Measurements from ENCODE around the gene CIB1.
"Not testable (repeated sequence)": the region's sequence is repeated elsewhere in the genome, so short reads cannot be mapped to it uniquely, and the experiment has no call there.

Gene CIB1

DNA sequence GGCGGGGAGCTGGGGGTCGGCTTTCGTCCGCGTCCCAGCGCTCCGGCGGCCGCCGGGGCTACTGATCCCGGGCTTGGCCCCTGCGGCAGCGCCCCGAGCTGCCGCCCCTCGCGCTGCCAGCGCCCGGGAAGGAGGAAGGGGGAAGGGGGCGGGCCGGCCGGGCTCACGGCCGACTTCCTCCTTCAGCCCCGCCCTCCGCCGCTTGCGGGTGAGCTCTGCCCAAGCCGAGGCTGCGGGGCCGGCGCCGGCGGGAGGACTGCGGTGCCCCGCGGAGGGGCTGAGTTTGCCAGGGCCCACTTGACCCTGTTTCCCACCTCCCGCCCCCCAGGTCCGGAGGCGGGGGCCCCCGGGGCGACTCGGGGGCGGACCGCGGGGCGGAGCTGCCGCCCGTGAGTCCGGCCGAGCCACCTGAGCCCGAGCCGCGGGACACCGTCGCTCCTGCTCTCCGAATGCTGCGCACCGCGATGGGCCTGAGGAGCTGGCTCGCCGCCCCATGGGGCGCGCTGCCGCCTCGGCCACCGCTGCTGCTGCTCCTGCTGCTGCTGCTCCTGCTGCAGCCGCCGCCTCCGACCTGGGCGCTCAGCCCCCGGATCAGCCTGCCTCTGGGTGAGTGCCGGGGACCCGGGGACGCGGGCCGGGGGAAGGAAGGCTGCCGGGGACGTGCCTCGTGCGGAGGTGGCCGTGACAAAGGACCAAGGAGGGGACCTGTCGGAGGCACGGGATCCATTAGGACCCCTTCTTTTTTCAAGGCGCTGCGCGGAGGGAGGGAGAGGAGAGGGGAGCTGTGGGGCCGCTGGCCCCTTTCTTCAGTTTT is 32.4 kb downstream of the CIB1 start, which contains the start of gene SEMA4B:
SEMA4B (plus strand) TSS at position 201 of the 814 bp plus-strand sequence; CDS start at position 450, 249 bp downstream.
- peak in 43 of 56 donors; percentile 18 to 75 (median 52) for DNase-seq

DNA sequence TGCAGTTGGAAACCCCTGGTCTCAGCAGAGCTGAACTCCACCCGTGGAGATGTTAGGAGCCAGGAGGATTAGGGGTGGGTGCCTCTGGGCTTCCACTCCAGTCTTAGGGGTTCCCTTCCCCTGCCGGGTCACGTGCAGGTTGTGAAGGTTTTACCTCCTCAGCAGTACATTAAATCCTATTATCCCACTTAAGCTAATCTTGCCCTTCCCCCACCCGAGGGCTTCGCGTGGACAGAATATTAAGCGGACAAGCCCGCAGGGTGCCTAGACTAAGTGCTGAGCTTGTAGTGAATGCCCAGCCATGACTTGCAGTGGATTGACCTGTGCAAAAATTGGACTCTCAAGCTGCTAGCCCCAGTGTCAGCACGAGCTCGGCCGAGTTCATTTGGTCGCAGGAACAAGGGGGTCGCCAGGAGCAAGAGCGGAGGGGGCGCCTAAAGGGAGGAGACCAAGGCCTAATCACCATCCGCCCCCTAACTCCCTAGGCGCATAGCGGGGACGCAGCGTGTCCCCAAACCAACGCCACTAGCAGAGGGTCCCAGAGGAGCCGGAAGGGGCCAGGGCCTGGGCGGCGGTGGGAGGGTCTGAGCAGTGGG is 33.1 kb downstream of the CIB1 start:
- peak in 11 of 56 donors; percentile 14 to 76 (median 46) for DNase-seq

DNA sequence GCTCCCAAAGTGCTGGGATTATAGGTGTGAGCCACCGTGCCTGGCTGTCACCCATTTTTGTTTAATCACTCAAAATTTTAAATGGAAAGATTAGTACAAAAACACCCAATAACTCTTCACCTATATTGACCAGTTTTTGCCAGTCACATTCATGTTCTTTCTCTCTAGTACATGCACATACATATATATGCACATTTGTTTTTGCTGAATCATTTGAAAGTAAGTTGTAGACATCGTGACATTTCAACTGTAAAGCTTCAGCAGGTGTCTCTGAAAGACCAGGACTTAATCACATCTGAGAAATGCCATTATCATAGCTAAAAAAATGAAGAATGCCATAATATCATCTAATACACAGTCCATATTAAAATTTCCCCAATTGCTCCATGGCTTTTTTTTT is 39.1 kb downstream of the CIB1 start:
- no peak for DNase-seq

DNA sequence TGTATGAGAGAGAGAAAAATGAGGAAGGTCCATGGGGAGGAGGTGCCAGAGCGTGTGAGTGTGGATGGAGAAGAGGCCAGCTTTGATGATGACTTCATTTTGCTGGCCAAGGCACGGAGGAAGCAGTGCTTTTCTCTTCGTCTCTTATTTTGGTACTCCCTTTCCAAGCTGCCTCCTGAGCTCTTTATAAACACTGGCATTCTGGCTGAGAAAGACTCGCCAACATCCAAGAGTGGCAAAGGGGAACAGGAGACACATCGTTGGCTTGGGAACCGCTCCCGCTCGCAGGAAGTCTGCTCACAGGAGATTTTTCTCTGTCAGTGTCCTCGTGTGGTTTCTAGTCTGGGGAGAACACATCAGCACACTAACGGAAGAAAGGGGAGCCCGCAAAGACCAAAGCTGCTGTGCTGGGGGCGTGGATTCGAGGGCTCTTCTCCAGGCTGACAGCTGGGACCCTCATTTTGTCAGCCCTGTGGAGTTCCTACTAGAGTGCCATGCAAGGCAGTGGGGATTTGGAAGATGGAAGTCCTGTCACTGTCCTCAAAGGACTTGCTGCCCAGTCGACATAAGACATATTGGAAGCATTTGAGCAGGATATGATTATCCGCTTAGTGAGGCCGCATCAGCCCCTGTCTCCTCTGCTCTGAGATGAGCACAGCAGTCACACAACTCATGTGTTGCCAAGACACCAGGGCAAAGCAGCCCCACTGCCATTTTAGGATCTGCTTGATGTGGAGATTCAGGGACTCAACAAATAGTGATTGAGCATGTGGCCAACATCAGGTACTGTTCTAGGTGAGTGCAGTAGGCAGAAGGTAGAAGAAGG is 40.6 kb downstream of the CIB1 start:
- DNase-seq, result peak in 32 of 56 donors; percentile 12 to 70 (median 39)

DNA sequence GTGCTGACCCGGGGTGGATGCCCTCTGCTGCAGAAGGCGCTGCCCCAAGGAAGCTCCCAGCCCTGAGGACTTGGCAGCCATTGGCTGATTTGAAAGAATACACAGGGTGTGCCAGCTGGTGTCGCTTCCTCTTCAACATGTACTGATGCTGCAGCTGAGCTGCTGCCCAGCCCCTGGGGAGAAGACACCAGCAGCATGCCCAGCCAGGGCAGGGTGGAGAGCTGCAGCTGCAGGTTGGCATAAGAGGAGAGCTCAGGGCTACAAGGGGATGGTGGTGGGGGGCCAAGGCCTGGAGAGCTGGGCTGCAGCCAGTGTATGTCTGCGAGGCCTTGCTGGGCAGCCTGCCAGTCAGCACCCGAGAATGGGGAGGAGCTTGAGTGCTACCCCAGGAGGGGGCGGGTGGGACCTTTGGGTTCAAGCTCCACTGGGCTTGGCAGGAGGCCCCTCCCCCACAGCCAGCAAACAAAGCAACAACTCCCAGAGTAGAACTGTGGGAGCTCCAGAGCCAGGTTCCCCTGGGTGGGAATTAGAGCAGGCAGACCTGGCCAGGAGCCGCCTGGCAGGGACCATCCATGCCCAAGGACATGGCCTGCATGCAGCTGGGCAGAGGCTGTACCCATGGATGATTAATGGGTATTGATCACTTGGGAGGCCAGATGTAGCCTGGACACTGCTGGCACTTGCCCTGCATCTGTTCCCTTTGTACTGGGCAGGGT is 41.8 kb downstream of the CIB1 start:
- DNase-seq, result peak; percentile 21 to 97 (median 81)

DNA sequence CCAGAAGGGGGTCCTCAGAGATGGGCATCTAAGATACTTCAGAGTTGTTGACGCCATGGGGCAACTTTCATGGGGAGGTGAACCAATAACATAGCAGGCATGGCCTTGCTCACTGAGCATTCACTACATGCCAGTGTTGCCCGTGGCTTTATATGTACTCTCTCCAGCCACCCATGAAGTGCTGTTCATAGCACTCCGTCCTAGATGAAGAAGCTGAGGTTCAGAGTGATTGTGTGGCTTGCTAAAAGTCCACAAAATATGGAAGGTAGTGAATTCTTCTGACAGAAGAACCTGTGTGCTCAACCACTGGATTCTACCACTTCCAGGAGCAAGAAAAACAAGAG is 42.4 kb downstream of the CIB1 start:
- DNase-seq, result no peak

DNA sequence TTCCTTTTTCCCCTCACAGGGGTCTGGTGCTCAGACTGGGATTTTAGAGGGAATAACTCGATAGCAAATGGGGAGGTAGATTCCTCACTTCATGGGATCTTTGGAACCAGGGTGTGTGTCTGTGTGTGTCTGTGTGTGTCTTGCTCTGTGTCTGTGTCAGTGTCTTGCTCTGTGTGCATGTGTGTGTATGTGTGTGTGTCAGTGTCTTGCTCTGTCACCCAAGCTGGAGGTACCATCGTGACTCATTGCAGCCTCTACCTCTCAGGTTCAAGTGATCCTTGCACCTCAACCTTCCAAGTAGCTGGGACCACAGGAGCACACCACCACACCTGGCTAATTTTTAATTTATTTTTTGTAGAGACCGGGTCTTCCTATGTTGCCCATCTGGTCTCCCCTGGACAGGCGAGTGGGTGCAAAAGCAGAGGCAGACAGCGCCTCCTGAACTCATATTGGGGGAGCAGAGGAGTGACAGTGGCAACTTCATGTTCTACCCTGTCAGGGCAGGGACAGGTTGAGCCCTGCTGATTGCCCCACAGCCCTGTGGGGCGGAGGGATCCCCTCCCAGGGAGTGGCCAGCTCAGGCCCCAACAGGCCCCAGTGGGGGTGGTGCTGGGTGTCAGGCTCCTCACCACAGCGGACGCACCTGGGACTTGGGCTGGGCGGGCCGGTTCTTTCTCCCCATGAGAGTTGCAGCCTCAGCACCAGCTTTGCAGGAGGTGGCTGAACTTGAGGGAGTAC is 43.0 kb downstream of the CIB1 start:
- DNase-seq, result no peak

DNA sequence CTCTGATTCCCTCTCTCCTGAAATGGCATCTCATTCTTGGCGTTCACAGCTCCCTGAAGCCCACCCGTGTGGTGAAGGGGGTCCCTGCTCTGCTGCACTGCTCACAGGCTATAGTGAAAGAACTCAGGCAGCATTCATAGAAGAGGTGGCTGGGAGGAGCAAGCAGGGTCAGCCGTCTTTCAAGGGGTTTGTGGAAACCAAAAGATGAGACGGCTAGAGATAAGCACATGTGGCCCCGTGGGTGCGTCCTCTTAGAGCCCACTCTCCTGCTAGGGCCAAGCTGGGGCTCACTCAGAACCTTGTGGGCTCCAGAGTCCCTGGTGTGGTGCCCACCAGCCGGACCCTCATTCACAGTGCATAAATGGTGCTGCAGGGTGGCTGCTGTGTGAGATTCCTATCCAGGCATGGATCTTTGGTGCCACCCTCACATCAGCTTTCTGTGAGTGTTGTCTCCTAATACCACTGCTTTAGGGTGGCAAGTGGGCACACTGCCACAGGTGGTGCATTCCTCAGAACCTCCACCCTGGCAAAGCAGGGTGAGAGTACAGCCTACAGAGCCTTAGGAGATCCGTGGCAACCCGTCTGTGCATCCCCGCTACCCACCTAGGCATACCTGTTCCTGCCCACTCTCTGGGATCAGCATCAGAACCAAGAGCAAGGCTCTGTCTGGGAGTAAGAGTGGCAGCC is 43.8 kb downstream of the CIB1 start:
- no peak for DNase-seq

DNA sequence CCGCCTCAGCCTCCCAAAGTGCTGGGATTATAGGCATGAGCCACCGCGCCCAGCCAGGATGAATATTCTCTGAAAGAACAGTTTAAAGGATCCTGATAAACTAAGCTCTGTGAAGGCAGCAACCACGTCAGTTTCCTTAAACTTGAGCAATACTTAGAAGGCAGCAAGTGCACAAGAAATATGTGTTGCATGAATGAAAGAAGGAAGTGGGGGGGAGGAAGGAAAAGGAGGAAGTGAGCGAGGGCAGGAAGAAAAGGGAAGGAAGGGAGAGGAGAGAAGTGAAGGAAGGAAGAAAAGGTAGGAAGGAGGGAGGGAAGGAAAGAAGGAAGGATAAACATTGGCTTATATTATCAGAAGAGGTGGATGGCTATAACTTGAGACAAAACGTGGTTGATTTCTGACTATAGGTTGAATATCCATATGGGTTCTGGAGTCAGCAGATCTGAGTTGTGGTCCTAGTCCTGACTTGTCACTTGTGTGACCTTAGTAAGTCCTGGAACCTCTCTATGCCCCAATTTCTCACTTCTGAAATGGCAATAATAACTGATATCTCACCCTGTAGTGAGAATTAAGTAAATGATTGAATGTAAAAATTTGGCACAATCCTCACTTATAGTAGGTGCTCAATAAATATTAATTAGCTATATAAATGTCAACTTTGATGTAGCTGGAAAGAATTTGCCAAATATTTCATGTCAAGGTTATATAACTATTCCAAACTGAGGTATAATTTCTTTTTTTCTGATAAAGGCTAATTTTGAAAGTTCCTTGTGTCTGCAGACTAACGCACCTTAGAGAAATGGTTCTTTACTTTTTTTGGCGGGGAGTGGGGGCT is 44.6 kb downstream of the CIB1 start:
- no peak for DNase-seq

DNA sequence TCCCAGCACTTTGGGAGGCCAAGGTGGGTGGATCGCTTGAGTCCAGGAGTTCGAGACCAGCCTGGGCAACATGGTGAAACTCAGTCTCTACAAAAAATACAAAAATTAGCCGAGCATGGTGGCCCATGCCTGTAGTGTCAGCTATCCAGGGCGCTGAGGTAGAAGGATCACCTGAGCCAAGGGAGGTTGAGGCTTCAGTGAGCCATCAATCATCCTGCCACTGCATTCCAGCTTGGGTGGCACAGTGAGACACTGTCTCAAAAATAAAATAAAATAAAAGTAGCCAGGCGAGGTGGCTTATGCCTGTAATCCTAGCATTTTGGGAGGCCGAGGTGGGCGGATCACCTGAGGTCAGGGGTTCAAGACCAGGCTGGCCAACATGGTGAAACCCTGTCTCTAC is 45.7 kb downstream of the CIB1 start:
- DNase-seq, result not testable (repeated sequence)

DNA sequence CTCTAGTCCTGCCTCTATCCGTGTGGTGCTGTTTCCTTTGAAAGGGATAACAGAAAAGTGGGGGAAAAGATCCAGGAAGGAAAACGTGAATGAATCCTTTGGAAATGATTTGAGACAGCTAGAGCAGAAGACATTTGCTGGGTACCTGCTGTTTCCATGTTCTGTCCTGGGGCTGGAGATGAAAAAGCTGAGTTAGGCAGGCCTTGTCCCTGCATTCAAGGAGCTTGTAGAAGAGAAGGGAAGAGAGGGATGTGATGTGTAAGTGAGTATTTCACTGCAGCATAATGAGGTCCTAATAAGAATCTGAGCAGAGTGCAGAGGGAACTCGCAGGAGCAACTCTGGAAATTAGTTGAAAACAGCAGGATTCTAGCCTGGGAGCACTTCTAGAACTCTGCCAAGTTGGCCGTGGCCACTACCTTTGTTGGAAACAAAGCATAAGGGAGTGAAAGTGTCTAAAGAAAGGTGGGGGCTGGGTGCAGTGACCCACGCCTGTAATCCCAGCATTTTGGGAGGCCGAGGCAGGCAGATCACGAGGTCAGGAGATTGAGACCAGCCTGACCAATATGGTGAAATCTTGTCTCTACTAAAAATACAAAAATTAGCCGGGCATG is 46.4 kb downstream of the CIB1 start:
- DNase-seq, result peak in 3 of 56 donors; percentile 16 to 19 (median 18)

DNA sequence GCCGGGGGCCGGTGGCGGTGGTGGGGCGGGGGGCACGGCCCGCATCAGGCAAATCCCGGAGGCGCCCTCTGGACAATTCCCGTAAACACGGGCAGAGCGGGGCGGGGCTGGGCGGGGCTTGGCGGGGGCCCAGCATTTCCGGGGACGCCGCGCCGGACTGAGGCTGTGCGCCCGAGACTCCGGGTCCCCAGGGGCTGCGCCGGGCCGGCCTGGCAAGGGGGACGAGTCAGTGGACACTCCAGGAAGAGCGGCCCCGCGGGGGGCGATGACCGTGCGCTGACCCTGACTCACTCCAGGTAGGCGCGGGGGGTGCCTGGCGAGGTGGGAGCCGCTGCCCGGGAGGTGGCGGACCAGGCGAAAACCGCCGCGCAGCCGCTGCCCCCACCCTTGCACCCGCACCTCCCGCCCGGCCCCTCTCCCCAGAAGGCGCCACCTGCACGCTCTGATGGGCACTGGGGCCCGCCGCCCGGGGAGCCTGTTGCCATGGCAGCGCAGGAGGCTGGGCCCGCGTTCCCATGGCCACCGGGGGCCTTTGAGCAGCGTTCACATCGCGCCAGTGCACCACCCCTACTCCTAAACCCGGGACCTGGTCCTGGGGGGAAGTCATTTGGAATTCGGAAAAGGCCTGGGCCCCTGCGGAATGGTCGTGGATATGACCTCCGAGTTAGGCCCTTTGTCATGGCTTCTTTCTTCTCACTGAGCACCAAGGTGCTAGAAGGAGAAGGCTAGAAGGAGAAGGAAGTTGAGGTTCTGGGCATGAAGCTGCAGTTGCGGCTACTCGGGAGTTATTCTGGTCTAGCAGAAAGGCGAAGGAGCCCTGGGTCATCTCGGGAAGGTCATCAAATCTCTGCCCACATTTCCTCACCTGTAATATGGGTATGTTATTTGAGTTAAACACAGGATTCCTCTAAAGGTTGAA is 48.7 kb downstream of the CIB1 start:
- peak in 46 of 56 donors; percentile 23 to 85 (median 56) for DNase-seq

DNA sequence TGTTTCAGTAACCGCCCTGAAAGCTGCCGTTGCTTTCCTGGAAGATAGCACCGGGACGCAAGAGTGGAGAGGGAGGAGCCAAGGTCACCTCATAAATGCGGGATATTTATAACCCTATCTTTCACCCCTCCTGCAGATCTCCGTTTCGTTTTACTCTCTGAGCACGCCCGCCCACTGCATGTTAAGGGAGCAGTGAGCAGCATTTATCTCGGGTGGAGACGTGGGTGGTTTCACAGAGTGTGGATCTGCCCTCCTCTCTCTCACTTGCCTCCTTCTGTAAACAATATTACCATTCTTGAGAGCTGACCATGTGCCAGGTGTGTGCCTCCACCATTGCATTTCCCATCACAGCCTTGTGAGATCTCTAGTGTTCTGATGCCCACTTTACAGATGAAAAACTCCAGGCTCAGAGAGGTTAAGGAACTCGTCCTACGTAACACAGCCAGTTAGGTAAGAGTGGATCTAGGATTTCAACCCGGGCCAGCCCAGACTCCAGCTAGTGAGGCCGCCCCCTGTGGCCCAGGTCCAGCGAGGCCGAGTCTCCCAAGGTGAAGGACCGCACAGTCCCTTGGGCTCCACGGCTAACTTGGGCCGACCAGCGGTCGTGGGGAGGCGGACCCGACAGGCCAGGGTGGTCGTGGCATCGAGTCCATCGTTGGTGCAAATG is 49.5 kb downstream of the CIB1 start:
- peak in 33 of 56 donors; percentile 16 to 69 (median 40) for DNase-seq

DNA sequence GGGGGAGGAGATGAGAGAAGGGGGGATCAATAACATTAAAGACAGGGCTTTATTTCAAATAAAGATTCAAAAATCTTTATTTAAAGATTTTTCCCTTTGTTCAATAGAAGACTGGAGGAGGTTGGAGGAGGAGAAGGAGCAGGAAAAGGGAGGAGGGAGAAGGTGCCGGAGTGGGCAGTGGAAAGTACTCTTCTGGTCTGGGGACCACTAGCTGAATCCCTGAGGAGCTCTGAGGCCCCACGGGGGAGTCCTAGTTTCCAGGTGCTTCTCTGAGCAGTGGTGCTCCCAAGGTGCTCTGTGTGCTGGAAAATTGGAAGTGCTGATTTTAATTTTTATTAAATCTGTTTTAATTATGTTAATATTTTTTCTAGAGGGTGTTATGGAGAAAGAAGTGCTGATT is 52.0 kb downstream of the CIB1 start:
- DNase-seq, result no peak

All from amygdala (tissue), 56 donors.